ENCODE data around the gene URB1.
"Not testable (repeated sequence)": the region's sequence is repeated elsewhere in the genome, so short reads cannot be mapped to it uniquely, and the experiment has no call there.

Gene URB1

GRCh38 chr21:32317726-32318125, 75.1 kb downstream of the URB1 start:
- DNase-seq: no peak

GRCh38 chr21:32316361-32317215, 76.2 kb downstream of the URB1 start:
- DNase-seq: no peak

- no peak for DNase-seq
Measured at GRCh38 chr21:32315511-32316281, 77.1 kb downstream of the URB1 start.

DNA sequence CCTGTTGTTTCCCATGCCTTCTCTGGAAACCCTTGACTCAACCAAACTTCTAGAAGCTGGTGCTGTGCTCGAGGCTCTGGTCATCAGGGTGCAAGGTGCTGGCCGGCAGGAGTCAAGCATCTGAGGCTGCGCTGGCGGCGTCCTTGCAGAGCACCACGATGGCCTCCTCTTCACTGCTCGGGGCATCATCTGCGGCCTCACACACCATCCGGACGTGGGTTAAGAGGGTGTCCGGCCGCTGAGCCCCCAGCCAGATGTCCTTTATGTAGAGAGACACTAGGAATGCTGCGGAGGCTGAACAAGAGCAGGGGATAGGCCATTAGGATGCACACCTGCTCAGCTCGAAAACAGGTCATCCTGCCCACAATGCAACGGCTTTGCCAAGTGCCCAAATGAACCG, 78.0 kb downstream of the URB1 start:
- DNase-seq: no peak

DNA sequence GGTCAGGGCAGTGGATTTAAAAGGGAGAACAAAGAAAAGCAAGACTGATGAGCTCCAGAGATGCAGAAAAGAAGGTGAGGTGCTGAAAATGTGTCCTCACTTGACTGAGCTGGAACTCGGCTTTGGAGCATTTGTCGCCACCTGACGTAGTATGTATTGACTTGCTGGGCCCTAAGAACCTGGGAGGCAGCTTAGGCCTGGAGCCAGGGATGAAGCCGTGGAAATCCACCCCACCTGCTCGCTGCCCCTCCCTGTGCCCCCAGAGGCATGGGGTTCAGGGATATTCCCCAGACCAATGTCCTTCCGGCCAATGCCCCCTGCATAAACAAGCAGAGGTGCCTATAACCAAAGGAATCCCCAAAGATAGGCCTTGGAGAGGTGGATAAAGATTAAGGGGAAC, 79.8 kb downstream of the URB1 start:
- DNase-seq: no peak

- DNase-seq: no peak
Measured at GRCh38 chr21:32312326-32312725, 80.5 kb downstream of the URB1 start.

DNA sequence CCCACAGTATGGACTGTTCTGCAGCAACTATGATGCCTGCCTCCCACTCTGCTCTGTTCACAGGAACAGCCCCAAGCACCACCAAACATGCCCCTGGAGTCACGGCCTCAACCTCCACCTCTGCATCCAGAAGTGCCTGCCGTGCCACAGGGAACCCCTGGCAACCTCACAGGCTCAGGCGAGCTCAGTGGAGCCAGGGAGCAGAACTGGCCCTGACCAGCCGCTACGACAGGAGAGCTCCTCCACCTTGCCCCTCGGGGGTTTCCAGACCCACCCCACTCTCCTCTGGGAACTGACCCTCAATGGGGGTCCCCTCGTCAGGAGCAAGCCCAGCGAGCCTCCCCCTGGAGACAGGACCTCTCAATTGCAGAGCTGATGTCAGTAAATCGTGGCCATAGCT, 81.2 kb downstream of the URB1 start:
- no peak for DNase-seq

GRCh38 chr21:32310976-32311375, 81.8 kb downstream of the URB1 start:
- not testable (repeated sequence) for DNase-seq

- DNase-seq: no peak
Measured at GRCh38 chr21:32309906-32310460, 82.8 kb downstream of the URB1 start.

DNA sequence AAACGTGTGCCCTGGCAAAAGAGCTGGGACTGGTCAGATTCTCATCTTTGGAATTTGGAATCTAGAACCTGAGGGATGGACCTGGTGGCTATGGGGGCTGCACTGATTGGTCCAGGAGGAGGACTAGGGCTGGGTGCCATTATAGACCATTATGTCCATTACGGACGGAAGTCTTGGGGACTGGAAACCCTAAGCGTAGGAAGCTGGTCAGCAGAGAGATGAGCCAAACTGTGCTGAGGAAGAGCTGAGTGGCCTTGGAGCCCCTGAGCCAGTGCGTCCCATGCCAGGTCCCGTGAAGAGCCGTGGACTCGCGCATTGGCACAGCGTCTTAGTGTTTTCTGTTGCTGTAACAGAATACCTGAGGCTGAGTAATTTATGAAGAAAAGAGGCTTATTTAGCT, 84.1 kb downstream of the URB1 start:
- no peak for DNase-seq

GRCh38 chr21:32307706-32308105, 85.1 kb downstream of the URB1 start:
- no peak for DNase-seq

DNA sequence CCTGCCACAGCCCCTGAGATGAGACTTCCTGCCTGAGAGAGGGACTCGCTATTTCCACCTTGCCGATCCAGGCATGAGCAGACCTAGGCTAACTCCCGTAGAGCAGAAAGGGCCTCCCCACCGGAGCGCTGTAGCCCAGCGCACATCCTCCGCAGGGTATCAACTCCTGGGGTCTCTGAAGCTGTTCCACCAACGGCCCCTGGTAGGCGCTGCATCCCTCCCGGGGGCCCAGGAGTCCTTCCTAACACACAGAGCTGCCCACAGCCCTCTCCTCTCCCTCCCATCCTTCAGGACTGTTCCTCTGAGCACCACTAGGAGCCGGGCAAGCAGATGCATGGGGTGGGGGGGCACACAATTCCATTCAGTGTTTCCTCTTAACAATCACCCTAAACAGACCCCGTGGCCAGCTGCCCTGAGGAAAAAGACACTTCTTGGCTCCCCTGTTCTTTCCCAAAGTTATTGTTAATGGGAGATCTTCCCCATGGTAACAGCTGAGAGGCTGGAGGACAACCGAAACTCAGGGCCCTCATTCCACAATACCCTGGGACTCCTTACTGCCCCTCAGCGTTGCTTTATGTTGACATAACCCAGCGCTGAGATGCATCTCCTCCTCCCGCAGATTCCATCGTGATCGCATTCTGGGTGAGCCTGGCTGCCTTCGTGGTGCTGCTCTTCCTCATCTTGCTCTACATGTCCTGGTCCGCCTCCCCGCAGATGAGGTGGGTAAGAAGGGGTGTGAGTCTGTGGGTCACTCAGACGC, 86.6 kb downstream of the URB1 start:
- DNase-seq: no peak

- no peak for DNase-seq
Measured at GRCh38 chr21:32304998-32305397, 87.8 kb downstream of the URB1 start.

DNA sequence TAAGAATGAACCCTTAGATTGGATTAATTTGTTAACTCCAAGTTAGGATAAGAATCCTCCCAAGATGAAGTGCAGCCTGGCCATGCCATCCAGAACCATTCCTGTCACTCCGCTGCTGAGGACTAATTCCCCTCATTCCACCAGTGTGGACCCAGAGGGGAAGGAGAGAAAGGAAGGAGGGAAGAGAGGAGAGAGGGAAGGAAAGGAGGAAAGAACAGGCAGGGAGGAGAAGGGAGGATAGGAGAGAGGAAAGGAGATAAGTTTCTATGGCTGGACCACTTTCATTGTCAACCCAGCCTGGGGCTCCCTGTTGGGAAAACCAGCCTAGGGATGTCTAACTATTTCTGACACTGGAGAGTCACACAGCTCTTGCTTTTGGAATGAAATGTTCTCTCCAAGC, 89.4 kb downstream of the URB1 start:
- no peak for DNase-seq

DNA sequence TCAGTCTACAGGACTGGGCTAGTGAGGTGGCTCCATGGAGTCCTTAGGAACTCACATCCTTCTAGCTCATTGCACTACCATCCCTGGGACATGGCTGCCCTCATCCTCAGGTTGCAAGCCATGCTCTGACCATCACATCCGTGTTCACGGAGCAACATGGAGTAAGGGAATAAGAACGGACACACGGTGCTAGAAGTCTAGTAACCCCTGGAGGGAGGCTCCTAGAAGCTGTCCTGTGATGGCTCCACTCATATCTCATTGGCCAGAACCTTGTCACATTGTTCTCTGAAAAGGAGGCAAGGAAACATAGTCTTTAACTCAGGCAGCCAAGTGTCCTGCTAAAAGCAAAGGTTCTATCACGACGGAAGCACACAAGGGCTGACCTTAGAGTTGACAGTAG, 90.3 kb downstream of the URB1 start:
- no peak for DNase-seq

- DNase-seq: no peak
Measured at GRCh38 chr21:32301596-32301995, 91.2 kb downstream of the URB1 start.

- DNase-seq: no peak
Measured at GRCh38 chr21:32300117-32300681, 92.6 kb downstream of the URB1 start.

DNA sequence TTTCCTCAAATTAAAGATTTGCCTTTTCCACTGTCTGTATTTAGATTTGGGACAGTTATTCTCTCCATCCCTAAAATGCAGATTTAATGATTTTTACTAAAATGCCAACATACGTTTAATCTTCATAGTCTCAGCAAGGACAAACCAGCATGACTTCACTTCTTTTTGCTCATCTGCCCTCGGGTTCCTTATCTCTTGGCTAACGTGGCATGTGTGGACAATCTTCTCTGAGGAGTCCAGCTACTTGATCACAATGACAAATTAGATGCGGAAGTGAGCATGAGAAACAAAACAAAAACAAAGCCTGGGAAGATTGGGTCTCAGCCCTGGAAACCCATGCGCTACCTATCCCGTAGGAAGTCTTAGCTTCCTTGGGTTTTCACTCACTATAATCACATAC, 93.1 kb downstream of the URB1 start:
- no peak for DNase-seq

GRCh38 chr21:32298658-32299081, 94.1 kb downstream of the URB1 start, which contains the start of gene MRAP:
MRAP (plus strand) TSS chr21:32298855; CDS start chr21:32298972, 117 bp downstream.
- no peak for DNase-seq

GRCh38 chr21:32298148-32298559, 94.7 kb downstream of the URB1 start:
- no peak for DNase-seq

GRCh38 chr21:32297449-32297848, 95.4 kb downstream of the URB1 start:
- DNase-seq: no peak

GRCh38 chr21:32285476-32285875, 107.3 kb downstream of the URB1 start:
- no peak for DNase-seq

- no peak for DNase-seq
Measured at GRCh38 chr21:32282992-32283391, 109.8 kb downstream of the URB1 start.

Measured in NCI-H2029 (cell line).